Activated CD4-positive, alpha-beta T cell treated with anti-CD3 and anti-CD28 coated beads, Interleukin-2, amount 10 ng/mL, durations not matched to agents 7 days and 5 days (primary cell): ENCODE measurements around the gene SHB. TPM values are rescaled to one million over a fixed set of nuclear protein-coding genes. Genes with fewer than 3 reads are reported as not detected.

Source experiments
- CTCF ChIA-PET: fragments of 350-600 bp; sonication (Branson Sonifier 250); formaldehyde crosslinking; loops from one replicate; lab custom pipeline; 2021; ENCODE audit warnings: antibody characterized with exemption; lab: Charles Lee
- POLR2A ChIA-PET: fragments of 350-600 bp; sonication (Branson Sonifier 250); formaldehyde crosslinking; loops from one replicate; lab custom pipeline; 2021; ENCODE audit warnings: antibody characterized with exemption; lab: Charles Lee
- DNase-seq: peaks from one replicate; pipeline ENCODE4 v3.0.0-alpha.2; 2020
- H3K27ac Mint-ChIP-seq: one replicate; pipeline ENCODE4 v1.8.0; 2021; ENCODE audit warnings: mild to moderate bottlenecking, moderate library complexity, mixed read lengths
- H3K27me3 Mint-ChIP-seq: one replicate; pipeline ENCODE4 v1.8.0; 2021; ENCODE audit warnings: mixed read lengths
- H3K36me3 Mint-ChIP-seq: one replicate; pipeline ENCODE4 v1.8.0; 2021; ENCODE audit warnings: low read depth, mixed read lengths
- H3K4me1 Mint-ChIP-seq: one replicate; pipeline ENCODE4 v1.8.0; 2021; ENCODE audit warnings: mixed read lengths
- H3K4me3 Mint-ChIP-seq: one replicate; pipeline ENCODE4 v1.8.0; 2021; ENCODE audit warnings: mild to moderate bottlenecking, moderate library complexity, mixed read lengths
- H3K9me3 Mint-ChIP-seq: one replicate; pipeline ENCODE4 v1.8.0; 2021; ENCODE audit warnings: mixed read lengths
- total RNA-seq, 2 experiments: library from RNA; stranded (reverse); gene quantifications; one replicate each; pipeline ENCODE4 v1.2.3, GENCODE V29; 2021

SHB gene
- total RNA-seq, 2 experiments from 2014 or later: not detected

DNA sequence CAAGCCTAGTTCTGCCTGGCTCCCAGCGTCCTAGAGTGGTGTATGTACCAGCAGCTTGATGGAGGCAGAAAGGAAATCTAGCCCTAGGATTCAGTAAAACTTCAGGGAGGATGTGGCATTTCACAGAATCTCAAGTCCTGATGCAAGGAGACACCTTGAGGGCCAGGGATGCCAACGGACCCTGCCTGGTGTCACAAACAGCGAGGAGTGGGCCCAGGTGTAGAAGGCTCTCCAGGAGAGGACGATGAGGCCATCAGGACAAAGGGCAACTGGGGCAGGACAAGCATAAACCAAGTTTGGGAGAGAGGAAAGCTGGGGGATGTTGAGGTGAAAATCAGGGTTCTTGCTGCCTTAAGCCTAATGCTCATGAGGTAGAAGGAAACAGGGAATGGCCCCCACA is 83.0 kb downstream of the SHB start:
- POLR2A ChIA-PET: no interaction called here
- no peak overlapping the region for H3K4me3 Mint-ChIP-seq
- DNase-seq: no peak
- H3K27me3 Mint-ChIP-seq: no peaks in the 10 kb centered on the region
- H3K27ac Mint-ChIP-seq: no peak overlapping the region
- CTCF ChIA-PET: interaction anchor here (1.6 to 2.1 kb wide), 2 partner anchors 11 to 15 kb away, joined by 7 to 8 read pairs; no protein-coding TSS in a partner anchor
- no peaks in the 10 kb centered on the region for H3K36me3 Mint-ChIP-seq
- H3K4me1 Mint-ChIP-seq: peaks cover 5% of the 10 kb centered on the region
- no peaks in the 10 kb centered on the region for H3K9me3 Mint-ChIP-seq

DNA sequence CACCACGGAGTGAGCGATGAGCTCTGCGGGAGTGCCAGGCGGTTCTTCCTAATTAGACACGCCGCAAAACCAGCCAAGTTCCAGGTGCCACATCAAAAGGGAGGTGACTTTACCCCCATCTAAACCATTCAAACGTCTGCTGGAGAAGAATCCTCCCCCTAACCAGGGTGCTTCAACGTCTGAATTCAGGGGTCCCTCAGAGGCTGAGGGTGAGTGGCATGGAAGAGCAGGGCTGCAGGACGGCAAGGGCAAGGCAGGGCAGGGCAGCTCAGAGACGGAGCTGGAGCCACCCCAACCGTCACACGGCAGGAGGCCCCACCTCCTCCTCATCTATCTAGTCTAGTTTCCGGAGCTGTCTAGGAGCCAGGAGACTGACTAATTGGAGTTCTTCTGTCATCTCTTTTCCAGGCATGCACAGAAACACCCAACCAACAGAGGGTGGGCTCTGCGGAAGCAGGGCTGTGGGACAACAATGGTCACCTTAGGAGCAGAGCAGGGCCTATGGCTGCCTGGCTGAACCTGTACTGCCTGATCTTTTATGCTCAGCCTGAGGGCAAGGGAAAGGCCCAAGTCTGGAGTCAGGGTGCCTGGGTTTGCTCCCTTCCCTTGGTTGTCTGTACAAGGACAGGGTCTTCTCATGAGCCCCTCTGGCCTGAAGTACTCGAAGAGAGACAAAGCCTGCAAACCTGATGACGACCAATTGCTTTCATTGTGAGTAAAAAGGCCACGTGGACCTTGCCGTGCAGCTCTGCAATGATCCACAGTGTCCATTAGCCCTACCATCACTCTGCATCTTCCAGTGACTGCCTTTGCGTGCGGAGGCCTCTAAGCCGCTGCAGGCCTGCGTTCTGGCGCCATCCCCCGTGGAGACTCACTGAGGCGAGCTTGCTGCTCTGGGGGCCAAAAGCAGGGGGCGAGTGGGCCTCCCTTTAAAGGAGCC is 84.1 kb downstream of the SHB start:
- H3K27ac Mint-ChIP-seq: no peak overlapping the region
- no peak for DNase-seq
- no peaks in the 10 kb centered on the region for H3K9me3 Mint-ChIP-seq
- ChIA-PET CTCF (interaction anchor here (1.1 to 2.1 kb wide), 2 partner anchors 14 to 17 kb away, joined by 3 to 7 read pairs; no protein-coding TSS in a partner anchor), POLR2A (no interaction called here)
- H3K4me3 Mint-ChIP-seq: no peak overlapping the region
- H3K36me3 Mint-ChIP-seq: no peaks in the 10 kb centered on the region
- H3K4me1 Mint-ChIP-seq: peaks cover 5% of the 10 kb centered on the region
- H3K27me3 Mint-ChIP-seq: peaks cover 4% of the 10 kb centered on the region

DNA sequence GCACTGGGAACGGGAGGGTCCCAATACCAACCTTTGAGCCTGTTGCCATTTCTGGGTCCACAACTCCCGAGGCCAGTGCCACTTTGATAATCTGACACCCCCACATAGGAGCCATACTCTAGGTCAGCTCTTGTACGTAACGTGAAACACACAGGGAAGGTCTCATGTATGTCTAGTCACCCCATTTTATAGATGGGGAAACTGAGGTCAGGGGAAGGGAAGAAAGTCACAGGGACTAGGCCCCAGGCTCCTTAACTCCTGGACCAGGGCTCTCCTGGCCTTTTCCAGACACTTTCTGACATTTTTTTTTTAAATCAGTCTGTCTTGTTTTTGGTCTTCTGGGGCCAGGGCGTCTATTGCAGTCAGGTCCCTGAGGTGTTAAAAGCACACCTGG is 84.8 kb downstream of the SHB start:
- no peak overlapping the region for H3K27ac Mint-ChIP-seq
- DNase-seq: no peak
- H3K36me3 Mint-ChIP-seq: no peaks in the 10 kb centered on the region

DNA sequence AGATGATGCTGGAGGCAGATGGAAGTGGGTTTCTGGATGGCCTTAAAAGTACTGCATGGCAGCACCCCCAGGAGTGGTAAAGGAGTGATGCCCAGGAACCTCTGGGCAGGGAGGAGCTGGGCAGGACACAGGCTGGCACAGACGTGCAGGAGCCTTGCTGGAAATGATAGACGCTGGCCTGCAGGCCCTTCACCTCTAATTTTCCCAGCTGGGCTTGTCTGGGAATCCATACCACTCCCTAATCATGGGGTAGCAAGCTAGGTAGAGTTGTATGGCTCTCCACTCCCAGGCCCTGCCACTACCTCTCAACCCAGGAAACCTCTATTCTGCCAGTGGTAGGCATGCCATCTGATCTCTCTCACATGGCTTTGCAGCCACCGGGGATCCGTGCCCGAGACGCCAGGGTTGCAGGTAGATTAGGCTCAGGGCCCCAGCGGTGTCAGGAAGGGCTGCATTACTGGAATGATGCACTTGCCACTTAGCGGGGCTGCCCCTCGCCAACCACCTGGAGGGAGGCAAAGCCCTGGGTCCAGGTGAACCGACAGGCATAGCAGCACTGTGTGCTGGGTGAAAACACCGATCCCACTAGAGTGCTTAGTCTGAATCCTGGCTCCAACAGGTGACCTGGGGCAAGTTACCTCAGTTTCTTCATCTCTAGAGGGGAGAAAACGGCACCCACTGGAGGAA is 85.5 kb downstream of the SHB start:
- ChIA-PET CTCF (interaction anchor here (1.2 kb wide), 1 partner anchor 16 kb away, joined by 4 read pairs; no protein-coding TSS in a partner anchor), POLR2A (no interaction called here)
- Mint-ChIP-seq H3K27ac (no peak overlapping the region), H3K4me3 (no peak overlapping the region), H3K27me3 (peaks cover 6% of the 10 kb centered on the region), H3K36me3 (no peaks in the 10 kb centered on the region), H3K9me3 (no peaks in the 10 kb centered on the region), H3K4me1 (peaks cover 5% of the 10 kb centered on the region)
- no peak for DNase-seq

More for the DNA sequence above, 84.8 kb downstream of the SHB start:
- ChIA-PET POLR2A (no interaction called here), CTCF (interaction anchor here (1.1 kb wide), 1 partner anchor 17 kb away, joined by 3 read pairs; no protein-coding TSS in a partner anchor)
- H3K4me3 Mint-ChIP-seq: no peak overlapping the region
- H3K9me3 Mint-ChIP-seq: no peaks in the 10 kb centered on the region
- H3K4me1 Mint-ChIP-seq: peaks cover 5% of the 10 kb centered on the region
- peaks cover 5% of the 10 kb centered on the region for H3K27me3 Mint-ChIP-seq

DNA sequence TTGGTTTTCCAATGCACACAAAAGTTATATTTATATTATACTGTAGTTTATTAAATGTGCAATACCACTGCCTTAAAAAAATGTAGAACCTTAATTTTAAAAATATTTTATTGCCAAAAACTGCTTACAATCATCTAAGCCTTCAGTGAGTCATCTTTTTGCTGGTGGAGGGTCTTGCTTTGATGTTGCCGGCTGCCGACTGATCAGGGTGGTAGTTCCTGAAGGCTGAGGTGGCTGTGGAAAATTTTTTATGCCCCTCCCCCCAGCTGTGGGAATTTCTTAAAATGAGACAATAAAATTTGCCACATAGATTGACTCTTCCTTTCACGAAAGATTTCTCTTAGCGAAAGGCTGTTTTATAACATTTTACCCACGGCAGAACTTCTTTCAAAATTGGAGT is 89.2 kb downstream of the SHB start:
- no peak overlapping the region for H3K27ac Mint-ChIP-seq
- peaks cover 5% of the 10 kb centered on the region for H3K4me1 Mint-ChIP-seq
- no peaks in the 10 kb centered on the region for H3K36me3 Mint-ChIP-seq
- DNase-seq: no peak
- H3K27me3 Mint-ChIP-seq: peaks cover 8% of the 10 kb centered on the region
- ChIA-PET CTCF (interaction anchor here (0.7 kb wide), 1 partner anchor 14 kb away, joined by 3 read pairs; no protein-coding TSS in a partner anchor), POLR2A (no interaction called here)
- H3K9me3 Mint-ChIP-seq: no peaks in the 10 kb centered on the region
- no peak overlapping the region for H3K4me3 Mint-ChIP-seq

DNA sequence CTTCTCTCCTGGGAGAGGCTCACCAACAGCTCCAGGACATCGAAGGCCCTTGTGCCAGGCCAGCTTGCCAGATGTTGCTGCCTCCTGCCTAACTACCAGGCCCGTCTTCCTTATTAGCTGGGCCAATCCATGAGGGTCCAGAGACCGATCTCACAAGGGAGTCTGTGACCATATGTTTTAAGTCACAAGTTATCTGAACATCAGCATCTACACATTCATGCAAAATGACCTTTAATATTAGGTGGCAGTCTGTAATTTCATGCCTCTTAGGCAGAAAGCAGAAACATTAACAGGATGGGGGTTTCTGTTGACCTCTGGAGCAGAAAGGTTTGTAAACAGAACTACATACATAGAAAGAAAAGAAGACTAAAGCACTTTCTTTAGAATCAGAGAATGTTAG is 90.0 kb downstream of the SHB start:
- no peaks in the 10 kb centered on the region for H3K36me3 Mint-ChIP-seq
- H3K27ac Mint-ChIP-seq: no peak overlapping the region
- CTCF ChIA-PET: interaction anchor here (0.7 to 1.4 kb wide), 3 partner anchors 11 to 47 kb away, joined by 3 to 4 read pairs (median 3); no protein-coding TSS in a partner anchor
- no peaks in the 10 kb centered on the region for H3K9me3 Mint-ChIP-seq
- no peak for DNase-seq
- peaks cover 8% of the 10 kb centered on the region for H3K27me3 Mint-ChIP-seq
- no peaks in the 10 kb centered on the region for H3K4me1 Mint-ChIP-seq
- POLR2A ChIA-PET: no interaction called here
- H3K4me3 Mint-ChIP-seq: no peak overlapping the region

DNA sequence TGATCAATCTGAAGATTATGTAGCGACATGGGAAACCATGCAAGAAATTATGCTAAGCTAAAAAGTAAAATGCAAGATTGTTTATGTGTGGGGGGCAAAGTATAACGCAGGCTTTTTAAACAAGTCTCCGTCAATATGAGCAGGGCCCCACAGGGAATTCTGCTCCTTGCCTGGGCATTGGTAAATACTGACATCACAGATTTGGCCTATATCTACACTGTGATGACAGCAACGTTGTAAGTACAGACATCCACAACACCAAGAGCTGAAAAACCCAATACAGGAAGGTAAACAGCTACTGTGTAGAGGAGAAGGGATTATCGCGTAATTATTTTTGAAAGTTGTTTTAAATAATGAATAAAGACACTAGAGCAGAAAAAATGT is 90.6 kb downstream of the SHB start:
- no peaks in the 10 kb centered on the region for H3K9me3 Mint-ChIP-seq
- no peaks in the 10 kb centered on the region for H3K36me3 Mint-ChIP-seq
- H3K27ac Mint-ChIP-seq: no peak overlapping the region
- no peak for DNase-seq
- no peak overlapping the region for H3K4me3 Mint-ChIP-seq
- POLR2A ChIA-PET: no interaction called here
- CTCF ChIA-PET: interaction anchor here (0.7 to 1.4 kb wide), 4 partner anchors 11 to 65 kb away, joined by 3 to 4 read pairs (median 3); no protein-coding TSS in a partner anchor
- H3K4me1 Mint-ChIP-seq: no peaks in the 10 kb centered on the region
- H3K27me3 Mint-ChIP-seq: peaks cover 8% of the 10 kb centered on the region

DNA sequence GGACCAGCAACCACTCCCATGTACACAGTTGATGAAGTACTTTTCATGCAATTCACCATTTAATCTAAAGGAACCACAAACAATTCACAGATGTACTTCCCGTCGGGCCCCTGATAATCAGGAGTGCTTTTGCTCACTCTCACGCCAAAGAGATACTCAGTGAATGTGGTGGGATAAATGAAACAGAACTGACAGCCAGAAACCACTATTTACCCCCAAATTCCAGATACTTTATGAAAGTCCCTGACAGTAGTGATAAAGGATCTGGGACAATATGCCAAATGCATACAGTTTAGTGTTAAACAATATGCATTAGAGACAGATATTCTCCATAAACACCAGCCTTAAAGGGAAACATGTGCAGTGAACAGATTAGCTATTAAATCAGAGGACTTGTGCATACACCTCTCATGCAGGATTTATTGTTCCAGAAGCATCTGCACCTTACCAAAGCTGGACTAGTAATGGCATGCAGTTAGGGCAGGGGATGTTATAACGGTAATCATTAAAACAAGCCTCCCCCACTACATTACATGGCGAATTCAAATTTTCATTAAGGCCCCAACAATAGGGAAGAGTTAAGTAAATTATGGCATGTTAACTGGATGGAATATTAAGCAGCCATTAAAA is 91.1 kb downstream of the SHB start:
- no peak overlapping the region for H3K4me3 Mint-ChIP-seq
- peaks cover 8% of the 10 kb centered on the region for H3K27me3 Mint-ChIP-seq
- no peak overlapping the region for H3K27ac Mint-ChIP-seq
- no peaks in the 10 kb centered on the region for H3K36me3 Mint-ChIP-seq
- ChIA-PET POLR2A (no interaction called here), CTCF (interaction anchor here (1.2 to 1.6 kb wide), 4 partner anchors 10 to 64 kb away, joined by 3 to 5 read pairs (median 4); no protein-coding TSS in a partner anchor)
- no peak for DNase-seq
- no peaks in the 10 kb centered on the region for H3K4me1 Mint-ChIP-seq
- H3K9me3 Mint-ChIP-seq: no peaks in the 10 kb centered on the region

DNA sequence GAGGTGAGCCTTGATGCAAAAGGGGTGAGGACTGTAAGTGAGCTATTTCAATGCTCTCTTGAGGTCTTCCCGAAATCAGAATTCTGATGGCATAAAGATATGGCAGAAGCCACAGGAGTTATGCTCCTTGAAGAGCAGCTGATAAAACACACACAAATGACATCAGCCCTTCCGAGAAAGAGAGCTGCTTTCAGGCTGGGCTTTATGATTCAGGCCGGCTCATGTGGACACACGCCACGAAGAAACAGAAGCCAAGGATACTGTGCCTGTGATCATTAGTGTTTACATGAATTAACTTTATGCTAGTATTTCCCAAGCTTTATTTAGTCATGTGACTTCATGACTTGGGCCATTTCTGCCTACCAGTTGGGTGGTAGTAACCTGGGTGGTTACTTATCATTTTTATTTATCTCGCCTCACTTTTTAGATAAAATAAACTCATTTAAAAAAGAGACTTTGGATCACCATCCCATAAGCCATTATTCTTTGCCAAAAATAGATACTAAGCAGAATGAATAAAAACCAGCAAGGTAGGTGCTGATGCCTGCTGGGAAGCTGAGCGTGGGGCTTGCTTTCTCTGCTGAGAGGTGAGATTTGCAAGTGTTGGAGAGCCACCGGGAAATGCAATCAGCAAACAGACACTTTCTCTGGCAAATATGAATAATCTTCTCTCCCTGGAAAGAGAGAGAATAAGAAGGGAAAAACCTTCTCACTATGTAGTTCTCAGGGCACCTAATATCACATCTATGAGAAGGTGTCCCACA is 92.1 kb downstream of the SHB start:
- no peak overlapping the region for H3K27ac Mint-ChIP-seq
- H3K36me3 Mint-ChIP-seq: no peaks in the 10 kb centered on the region
- DNase-seq: no peak
- ChIA-PET CTCF (interaction anchor here (1.3 to 1.6 kb wide), 2 partner anchors 10 to 63 kb away, joined by 3 to 5 read pairs; no protein-coding TSS in a partner anchor), POLR2A (no interaction called here)
- no peak overlapping the region for H3K4me3 Mint-ChIP-seq
- no peaks in the 10 kb centered on the region for H3K9me3 Mint-ChIP-seq
- H3K4me1 Mint-ChIP-seq: no peaks in the 10 kb centered on the region
- peaks cover 8% of the 10 kb centered on the region for H3K27me3 Mint-ChIP-seq

DNA sequence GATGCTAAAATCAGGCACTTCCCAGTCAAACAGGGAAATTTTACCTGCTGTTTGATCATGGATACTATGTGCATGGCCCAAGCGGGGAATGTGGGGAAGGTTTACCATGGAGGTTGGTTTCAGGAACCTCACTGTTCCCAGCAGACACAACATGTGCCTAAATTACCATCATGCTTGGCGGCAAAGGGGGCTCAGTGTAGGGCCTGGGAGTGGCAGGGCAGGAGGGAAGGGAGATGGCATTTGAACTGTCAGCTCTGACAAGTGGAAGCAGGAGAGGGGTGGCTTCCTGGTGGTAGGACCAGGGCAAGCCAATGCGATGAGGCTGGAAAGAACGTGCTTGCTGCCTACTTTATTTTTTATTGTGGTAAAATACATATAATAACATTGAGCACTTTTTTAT is 93.4 kb downstream of the SHB start:
- ChIA-PET POLR2A (no interaction called here), CTCF (no interaction called here)
- Mint-ChIP-seq H3K4me1 (no peaks in the 10 kb centered on the region), H3K27me3 (peaks cover 8% of the 10 kb centered on the region), H3K9me3 (no peaks in the 10 kb centered on the region), H3K27ac (no peak overlapping the region), H3K4me3 (no peak overlapping the region), H3K36me3 (no peaks in the 10 kb centered on the region)
- no peak for DNase-seq

DNA sequence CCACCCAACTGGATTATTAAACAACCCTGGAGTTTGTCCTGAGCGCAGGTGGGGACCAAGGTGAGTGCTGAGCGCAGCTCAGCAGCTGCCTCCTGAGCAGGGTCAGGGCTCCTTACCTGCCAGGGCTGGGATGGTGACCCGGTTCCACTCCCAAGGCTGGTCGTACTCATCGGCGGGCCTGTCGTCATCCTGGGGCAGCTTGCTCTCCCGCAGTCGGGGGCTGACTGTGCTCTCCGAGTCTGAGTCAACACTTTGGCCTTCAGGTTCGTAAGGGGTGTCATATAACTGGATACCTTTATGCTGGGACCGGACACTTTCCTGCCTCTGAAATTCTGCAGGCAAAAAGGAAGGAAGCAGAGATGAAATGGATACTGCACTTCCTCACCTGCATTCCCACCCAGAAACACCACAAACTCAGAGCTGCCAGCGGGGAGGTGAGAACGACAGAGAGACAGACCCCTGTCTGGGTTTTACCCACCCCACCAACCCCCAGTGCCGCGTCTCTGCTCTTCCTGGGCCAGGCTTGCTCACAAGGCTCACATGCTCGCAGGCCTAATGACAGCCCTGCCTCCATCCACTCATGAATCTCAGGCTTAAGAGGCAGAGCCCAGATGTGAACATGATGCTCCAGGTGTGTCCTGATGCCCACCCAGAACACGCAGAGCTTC is 94.4 kb downstream of the SHB start:
- POLR2A ChIA-PET: no interaction called here
- no peaks in the 10 kb centered on the region for H3K9me3 Mint-ChIP-seq
- CTCF ChIA-PET: no interaction called here
- no peaks in the 10 kb centered on the region for H3K36me3 Mint-ChIP-seq
- no peaks in the 10 kb centered on the region for H3K4me1 Mint-ChIP-seq
- H3K27ac Mint-ChIP-seq: no peak overlapping the region
- DNase-seq: no peak
- peaks cover 4% of the 10 kb centered on the region for H3K27me3 Mint-ChIP-seq
- H3K4me3 Mint-ChIP-seq: no peak overlapping the region
